Sigmoid colon (tissue), 7 donors: ENCODE results near the gene PRDM5. TPM values are rescaled to one million over a fixed set of nuclear protein-coding genes. Genes with fewer than 3 reads are reported as not detected.

Source experiments
- DNase-seq: peaks from one replicate; pipeline ENCODE4 v3.0.0-alpha.2; 2019
- H3K27ac ChIP-seq, 4 donors: fragments of 200-600 bp; sonication (generic); one replicate each; pipeline ENCODE4 v1.5.1; 2016 to 2019; ENCODE audit warnings: mild to moderate bottlenecking in 1 of 4
- H3K27me3 ChIP-seq, 3 donors: fragments of 200-600 bp; sonication (generic); one replicate each; pipeline ENCODE4 v1.5.1; 2019; ENCODE audit warnings: mild to moderate bottlenecking in 1 of 3
- H3K36me3 ChIP-seq, 4 donors: fragments of 200-600 bp; sonication (generic); one replicate each; pipeline ENCODE4 v1.5.1; 2016 to 2019
- H3K4me1 ChIP-seq, 4 donors: fragments of 200-600 bp; sonication (generic); one replicate each; pipeline ENCODE4 v1.5.1; 2017 to 2019
- H3K4me3 ChIP-seq, 4 donors: fragments of 200-600 bp; sonication (generic); one replicate each; pipeline ENCODE4 v1.5.1; 2017 to 2019; ENCODE audit warnings: mild to moderate bottlenecking in 2 of 4, moderate library complexity in 1 of 4
- H3K9me3 ChIP-seq, 4 donors: fragments of 200-600 bp in 3 of 4; sonication (generic) in 3 of 4; one replicate each; pipeline versions ENCODE4 v1.5.1 to v1.6.1; 2013 to 2019
- EP300 ChIP-seq, 4 donors: sonication (generic); formaldehyde crosslinking; IDR thresholded peaks; one replicate each; pipeline ENCODE4 v1.6.1; 2017; ENCODE audit warnings: antibody characterized with exemption in 4 of 4
- POLR2A ChIP-seq, 2 donors: fragments of 450-650 bp; IDR thresholded peaks; one replicate each; pipeline ENCODE4 v1.6.1; 2016; ENCODE audit warnings: antibody characterized with exemption in 2 of 2, mild to moderate bottlenecking in 2 of 2, moderate library complexity in 2 of 2
- POLR2AphosphoS5 ChIP-seq, 4 donors: sonication (generic); formaldehyde crosslinking; IDR thresholded peaks; one replicate each; pipeline ENCODE4 v1.6.1; 2017; ENCODE audit warnings: antibody characterized with exemption in 4 of 4
- WGBS, 2 donors: extraction: QIAGEN DNeasy Blood & Tissue Kit; methylation state at CpG; one replicate each; pipeline ENCODE4 v1.1.7; 2013; 5-methylcytosine and 5-hydroxymethylcytosine counted together
- intact Hi-C: fragments of 100-400 bp; cut with DNase I; formaldehyde crosslinking; loops from one replicate; pipeline ENCODE4 v1.15.1; 2023
- polyA plus RNA-seq, 3 donors: library from polyadenylated mRNA; stranded (reverse); fragments of 200-250 nt; gene quantifications; one replicate each; pipeline ENCODE4 v1.2.3, GENCODE V29; 2013
- total RNA-seq, 4 donors: library from RNA; depleted of rRNA; stranded (reverse); fragments of >200 nt; gene quantifications; one replicate each; pipeline ENCODE4 v1.1.0, GENCODE V29; 2016
- TF ChIP-seq, protein P1 (sequence below), 4 experiments: fragments of 450-650 bp in 3 of 4; fragments of 200-600 bp in 1 of 4; IDR thresholded peaks; one replicate each; pipeline ENCODE4 v1.5.1; 2016 to 2019; ENCODE audit warnings: antibody characterized with exemption in 4 of 4, mild to moderate bottlenecking in 3 of 4, moderate library complexity in 2 of 4
- donor health status: healthy with polysubstance abuse.
- donor health status: Bipolar disorder and iron deficiency.
- donor health status: healthy.

Gene PRDM5
- total and polyA plus RNA-seq, 7 donors = 1.8 to 25.0 (median 15.0) TPM

- WGBS, 2 donors = 91 to 94% methylated on average over 3 of the region's 3 CpGs
- no peak overlapping the region for H3K27ac ChIP-seq
Measured at GRCh38 chr4:120821029-120821428, 101.5 kb downstream of the PRDM5 start.

GRCh38 chr4:120819805-120820437 is 102.6 kb downstream of the PRDM5 start:
- Histone ChIP-seq H3K27ac (no peak overlapping the region), H3K4me3 (no peak overlapping the region), H3K9me3 (no peaks in the 10 kb centered on the region), H3K36me3 (no peaks in the 10 kb centered on the region), H3K27me3 (no peaks in the 10 kb centered on the region), H3K4me1 (no peaks in the 10 kb centered on the region)
- WGBS, 2 donors = 87% methylated on average over 6 of the region's 6 CpGs
- DNase-seq = no peak
- intact Hi-C loops = no loop called here
- TF ChIP-seq POLR2A (IDR thresholded peaks at IDR 0.05) (no peak), EP300 (IDR thresholded peaks at IDR 0.05) (no peak), POLR2AphosphoS5 (IDR thresholded peaks at IDR 0.05) (no peak)
- TF ChIP-seq, protein P1, sequence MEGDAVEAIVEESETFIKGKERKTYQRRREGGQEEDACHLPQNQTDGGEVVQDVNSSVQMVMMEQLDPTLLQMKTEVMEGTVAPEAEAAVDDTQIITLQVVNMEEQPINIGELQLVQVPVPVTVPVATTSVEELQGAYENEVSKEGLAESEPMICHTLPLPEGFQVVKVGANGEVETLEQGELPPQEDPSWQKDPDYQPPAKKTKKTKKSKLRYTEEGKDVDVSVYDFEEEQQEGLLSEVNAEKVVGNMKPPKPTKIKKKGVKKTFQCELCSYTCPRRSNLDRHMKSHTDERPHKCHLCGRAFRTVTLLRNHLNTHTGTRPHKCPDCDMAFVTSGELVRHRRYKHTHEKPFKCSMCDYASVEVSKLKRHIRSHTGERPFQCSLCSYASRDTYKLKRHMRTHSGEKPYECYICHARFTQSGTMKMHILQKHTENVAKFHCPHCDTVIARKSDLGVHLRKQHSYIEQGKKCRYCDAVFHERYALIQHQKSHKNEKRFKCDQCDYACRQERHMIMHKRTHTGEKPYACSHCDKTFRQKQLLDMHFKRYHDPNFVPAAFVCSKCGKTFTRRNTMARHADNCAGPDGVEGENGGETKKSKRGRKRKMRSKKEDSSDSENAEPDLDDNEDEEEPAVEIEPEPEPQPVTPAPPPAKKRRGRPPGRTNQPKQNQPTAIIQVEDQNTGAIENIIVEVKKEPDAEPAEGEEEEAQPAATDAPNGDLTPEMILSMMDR (IDR thresholded peaks at IDR 0.05) = no peak

More at GRCh38 chr4:120821029-120821428, 101.5 kb downstream of the PRDM5 start:
- H3K27me3 ChIP-seq = no peaks in the 10 kb centered on the region
- H3K4me1 ChIP-seq = no peaks in the 10 kb centered on the region
- no peak overlapping the region for H3K4me3 ChIP-seq
- intact Hi-C loops = no loop called here
- H3K36me3 ChIP-seq = no peaks in the 10 kb centered on the region
- no peak for DNase-seq
- no peaks in the 10 kb centered on the region for H3K9me3 ChIP-seq
- TF ChIP-seq POLR2A (IDR thresholded peaks at IDR 0.05) = no peak
- TF ChIP-seq POLR2AphosphoS5 (IDR thresholded peaks at IDR 0.05) = no peak
- no peak for TF ChIP-seq EP300 (IDR thresholded peaks at IDR 0.05)
- TF ChIP-seq, protein P1 (IDR thresholded peaks at IDR 0.05) = no peak

DNA sequence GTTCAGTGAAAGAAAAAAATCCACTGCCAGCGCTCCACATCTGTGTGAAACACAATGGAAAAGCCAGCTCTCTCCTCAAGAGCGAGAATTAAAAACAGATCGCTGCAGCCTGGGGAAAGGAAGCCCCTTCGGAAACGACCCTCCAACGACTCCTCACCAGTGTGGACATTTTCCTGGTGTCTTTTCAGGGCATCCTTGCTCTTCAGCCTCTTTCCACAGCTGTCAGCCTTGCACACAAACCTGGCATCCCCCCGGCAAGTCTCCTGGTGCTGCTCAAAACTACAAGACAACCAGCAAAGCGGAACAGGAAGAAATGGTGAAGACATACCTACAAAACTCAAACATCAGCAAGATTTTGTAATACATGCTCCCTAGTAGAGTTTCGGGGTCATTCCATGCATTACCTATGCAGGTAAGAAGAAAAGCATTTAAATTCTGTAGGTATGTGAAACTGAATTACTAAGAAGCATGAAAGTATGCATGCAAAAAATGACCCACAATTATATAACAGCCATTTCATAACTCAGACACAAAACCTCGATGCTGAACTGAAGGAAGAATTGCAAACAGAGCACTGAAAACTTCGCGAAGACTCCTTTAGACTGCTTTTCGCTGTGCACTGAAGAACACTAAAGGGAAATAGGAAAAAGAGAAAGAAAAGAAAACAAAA is 106.1 kb downstream of the PRDM5 start:
- Histone ChIP-seq H3K9me3 (no peaks in the 10 kb centered on the region), H3K4me3 (no peak overlapping the region)
- TF ChIP-seq EP300 (IDR thresholded peaks at IDR 0.05) = no peak
- TF ChIP-seq POLR2AphosphoS5 (IDR thresholded peaks at IDR 0.05) = no peak
- no peak for TF ChIP-seq POLR2A (IDR thresholded peaks at IDR 0.05)
- TF ChIP-seq, protein P1 (IDR thresholded peaks at IDR 0.05) = no peak

GRCh38 chr4:120815361-120815760 is 107.2 kb downstream of the PRDM5 start:
- intact Hi-C loops = no loop called here
- Histone ChIP-seq H3K27me3 (no peaks in the 10 kb centered on the region), H3K36me3 (no peaks in the 10 kb centered on the region), H3K4me1 (no peaks in the 10 kb centered on the region), H3K9me3 (peaks cover 0 to under 1% (median 0%) of the 10 kb centered on the region in 4 donors), H3K4me3 (no peak overlapping the region), H3K27ac (no peak overlapping the region)
- 94 to 96% methylated on average over 2 of the region's 2 CpGs for WGBS, 2 donors
- TF ChIP-seq POLR2A (IDR thresholded peaks at IDR 0.05) (no peak), POLR2AphosphoS5 (IDR thresholded peaks at IDR 0.05) (no peak), EP300 (IDR thresholded peaks at IDR 0.05) (no peak)
- TF ChIP-seq, protein P1 (IDR thresholded peaks at IDR 0.05) = no peak
- no peak for DNase-seq

More for the DNA sequence above, 106.1 kb downstream of the PRDM5 start:
- no peak for DNase-seq
- Histone ChIP-seq H3K36me3 (no peaks in the 10 kb centered on the region), H3K4me1 (no peaks in the 10 kb centered on the region), H3K27ac (no peak overlapping the region), H3K27me3 (no peaks in the 10 kb centered on the region)
- intact Hi-C loops = no loop called here
- 85 to 91% methylated on average over 13 of the region's 13 CpGs for WGBS, 2 donors
